GM19324 (cell line): ENCODE data around the gene DEDD2.

ENCODE experiments used
- ATAC-seq: cut with Tn5 transposase; IDR thresholded peaks from one replicate; pipeline ENCODE4 v1.9.1; 2021; ENCODE audit warnings: mild to moderate bottlenecking, moderate library complexity; ENCODE audit not compliant: unreplicated experiment, low FRiP score

DEDD2 gene

GRCh38 chr19:42151782-42152684, 65.4 kb downstream of the DEDD2 start:
- no peak for ATAC-seq

GRCh38 chr19:42150911-42151361, 66.5 kb downstream of the DEDD2 start:
- no peak for ATAC-seq

- ATAC-seq = no peak
These were observed 67.1 kb downstream of the DEDD2 start for GRCh38 chr19:42150364-42150763.

GRCh38 chr19:42149447-42150202, 67.9 kb downstream of the DEDD2 start:
- no peak for ATAC-seq
